NCI-H82 treated with DMSO at 0.1 percent for 48 hours (cell line): Measurements from ENCODE around the gene MOK.

Experiments
- DNase-seq: peaks from one replicate; lab custom pipeline; 2025; ENCODE audit not compliant: unreplicated experiment; lab: John Stamatoyannopoulos, UW

The MOK gene

GRCh38 chr14:102183886-102184285 lies 121.1 kb downstream of the MOK start:
- no peak for DNase-seq

- DNase-seq: no peak
Measured at GRCh38 chr14:102182936-102183619, 121.9 kb downstream of the MOK start.

- DNase-seq: no peak
Measured at GRCh38 chr14:102182190-102182589, 122.8 kb downstream of the MOK start.

- DNase-seq: no peak
Measured at GRCh38 chr14:102181187-102181586, 123.8 kb downstream of the MOK start.

GRCh38 chr14:102180248-102180998 lies 124.5 kb downstream of the MOK start:
- no peak for DNase-seq
